SJCRH30 (cell line): Measurements from ENCODE around the gene TPH2. TPM values are rescaled to one million over a fixed set of nuclear protein-coding genes. Genes with fewer than 3 reads are reported as not detected.

ENCODE experiments used
- DNase-seq, 2 experiments: peaks; one replicate each; pipeline ENCODE4 v3.0.0-alpha.2; 2015 to 2020
- H3K27ac ChIP-seq: fragments of 250-450 bp; sonication (Bioruptor Pico); 2 replicates; pipeline ENCODE4 v1.5.1; 2020; ENCODE audit warnings: mild to moderate bottlenecking, moderate library complexity
- H3K27me3 ChIP-seq: fragments of 250-450 bp; sonication (Bioruptor Pico); 2 replicates; pipeline ENCODE4 v1.5.1; 2020; ENCODE audit warnings: mild to moderate bottlenecking, moderate library complexity
- H3K36me3 ChIP-seq: fragments of 250-450 bp; sonication (Bioruptor Pico); 2 replicates; pipeline ENCODE4 v1.5.1; 2020; ENCODE audit warnings: mild to moderate bottlenecking, moderate library complexity
- H3K4me1 ChIP-seq: fragments of 250-450 bp; sonication (Bioruptor Pico); 2 replicates; pipeline ENCODE4 v1.5.1; 2020; ENCODE audit warnings: mild to moderate bottlenecking, moderate library complexity
- H3K4me3 ChIP-seq: fragments of 250-450 bp; sonication (Bioruptor Pico); 2 replicates; pipeline ENCODE4 v1.5.1; 2020; ENCODE audit warnings: mild to moderate bottlenecking, moderate library complexity
- H3K9me3 ChIP-seq: fragments of 250-450 bp; sonication (Bioruptor Pico); replicated peaks from 2 replicates; pipeline ENCODE4 v1.5.1; 2020; ENCODE audit warnings: mild to moderate bottlenecking, moderate library complexity
- total RNA-seq: library from RNA; depleted of rRNA; stranded (reverse); fragments of >200 nt; shearing (Covaris generic); gene quantifications from 2 replicates; pipeline ENCODE4 v1.2.3, GENCODE V29; 2014; rRNA removed

TPH2 gene
- total RNA-seq: not detected in 2 replicates

GRCh38 chr12:71938728-71939385 is at the start of gene TPH2:
TSS of gene TPH2 (plus strand) at chr12:71938845. CDS start at chr12:71938987, 142 bp downstream.
- Histone ChIP-seq H3K9me3 (no peaks in the 10 kb centered on the region), H3K36me3 (no peaks in the 10 kb centered on the region), H3K27me3 (no peaks in the 10 kb centered on the region), H3K4me1 (no peaks in the 10 kb centered on the region), H3K27ac (no peak within 1 kb of the TSS), H3K4me3 (no peak within 1 kb of the TSS)
- peak; percentile 81 to 89 for DNase-seq

- no peak for DNase-seq
- no peak overlapping the region for H3K27ac ChIP-seq
- peaks cover 15% of the 10 kb centered on the region; the same call in 1 of the 2 replicates for H3K36me3 ChIP-seq
- H3K4me3 ChIP-seq: no peak overlapping the region
- H3K27me3 ChIP-seq: no peaks in the 10 kb centered on the region
- H3K4me1 ChIP-seq: no peaks in the 10 kb centered on the region
- H3K9me3 ChIP-seq: no peaks in the 10 kb centered on the region
These were observed 48.2 kb upstream of the TPH2 start for GRCh38 chr12:71890475-71890874.

DNA sequence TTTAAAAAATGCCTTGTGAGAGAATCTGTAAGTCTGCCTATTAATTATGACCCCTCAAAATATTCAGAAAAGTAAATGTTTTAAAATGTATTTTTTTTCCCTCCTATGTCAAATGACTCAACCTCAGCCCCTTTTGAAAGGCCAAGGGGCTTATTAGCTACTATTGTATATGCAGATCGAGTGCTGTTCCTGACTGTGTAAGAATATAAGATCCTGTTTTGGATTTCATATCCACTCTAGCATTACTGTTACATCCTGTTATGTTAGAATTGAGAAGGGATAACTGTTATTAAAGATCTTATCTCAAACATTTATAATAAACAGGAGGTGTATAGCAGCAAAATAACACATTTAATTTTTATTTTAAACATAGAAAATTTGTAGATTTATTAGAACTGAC is 46.6 kb upstream of the TPH2 start:
- Histone ChIP-seq H3K4me3 (no peak overlapping the region), H3K4me1 (no peaks in the 10 kb centered on the region), H3K27me3 (no peaks in the 10 kb centered on the region), H3K27ac (no peak overlapping the region), H3K9me3 (no peaks in the 10 kb centered on the region), H3K36me3 (peaks cover 19% of the 10 kb centered on the region)
- DNase-seq: no peak

- no peak overlapping the region for H3K4me3 ChIP-seq
- H3K9me3 ChIP-seq: no peaks in the 10 kb centered on the region
- DNase-seq: no peak
- H3K27ac ChIP-seq: no peak overlapping the region
- H3K36me3 ChIP-seq: peaks cover 38% of the 10 kb centered on the region
- H3K27me3 ChIP-seq: no peaks in the 10 kb centered on the region
- no peaks in the 10 kb centered on the region for H3K4me1 ChIP-seq
These were observed 42.3 kb upstream of the TPH2 start for GRCh38 chr12:71896205-71896882.

- Histone ChIP-seq H3K4me3 (no peak overlapping the region), H3K4me1 (no peaks in the 10 kb centered on the region), H3K36me3 (peaks cover 36% of the 10 kb centered on the region), H3K27me3 (no peaks in the 10 kb centered on the region), H3K27ac (no peak overlapping the region), H3K9me3 (no peaks in the 10 kb centered on the region)
- peak in 1 of 2 experiments; percentile 3 for DNase-seq
These were observed 38.6 kb upstream of the TPH2 start for GRCh38 chr12:71900091-71900490.

GRCh38 chr12:71904629-71905028 is 34.0 kb upstream of the TPH2 start:
- H3K27ac ChIP-seq: no peak overlapping the region
- H3K27me3 ChIP-seq: no peaks in the 10 kb centered on the region
- no peak for DNase-seq
- H3K9me3 ChIP-seq: no peaks in the 10 kb centered on the region
- peaks cover 35% of the 10 kb centered on the region for H3K36me3 ChIP-seq
- H3K4me3 ChIP-seq: no peak overlapping the region
- H3K4me1 ChIP-seq: no peaks in the 10 kb centered on the region

GRCh38 chr12:71935594-71935993 is 3.1 kb upstream of the TPH2 start:
- H3K27ac ChIP-seq: no peak overlapping the region
- no peaks in the 10 kb centered on the region for H3K4me1 ChIP-seq
- H3K36me3 ChIP-seq: no peaks in the 10 kb centered on the region
- no peaks in the 10 kb centered on the region for H3K9me3 ChIP-seq
- H3K4me3 ChIP-seq: no peak overlapping the region
- no peaks in the 10 kb centered on the region for H3K27me3 ChIP-seq
- no peak for DNase-seq

DNA sequence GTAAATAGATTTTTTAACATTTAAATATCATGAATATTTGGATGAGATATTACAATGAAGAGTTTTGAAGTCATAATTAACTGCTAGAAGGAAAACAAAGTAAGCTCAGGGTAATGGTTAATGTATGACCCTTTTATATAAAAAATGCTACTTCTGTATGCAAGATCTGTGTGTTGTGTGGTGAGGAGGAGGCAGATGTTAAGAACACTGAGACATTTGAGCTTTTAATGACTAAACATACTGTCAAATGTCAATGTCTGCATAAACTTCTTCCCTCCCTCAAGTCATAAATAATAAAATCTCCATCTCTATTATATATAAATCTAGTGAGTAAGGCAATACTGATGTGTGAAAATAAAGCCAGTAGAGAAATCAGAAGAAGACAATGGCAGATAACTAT is 1.4 kb downstream of the TPH2 start:
- no peaks in the 10 kb centered on the region for H3K9me3 ChIP-seq
- H3K27me3 ChIP-seq: no peaks in the 10 kb centered on the region
- no peak for DNase-seq
- H3K4me3 ChIP-seq: no peak overlapping the region
- H3K4me1 ChIP-seq: no peaks in the 10 kb centered on the region
- no peaks in the 10 kb centered on the region for H3K36me3 ChIP-seq
- H3K27ac ChIP-seq: no peak overlapping the region

DNA sequence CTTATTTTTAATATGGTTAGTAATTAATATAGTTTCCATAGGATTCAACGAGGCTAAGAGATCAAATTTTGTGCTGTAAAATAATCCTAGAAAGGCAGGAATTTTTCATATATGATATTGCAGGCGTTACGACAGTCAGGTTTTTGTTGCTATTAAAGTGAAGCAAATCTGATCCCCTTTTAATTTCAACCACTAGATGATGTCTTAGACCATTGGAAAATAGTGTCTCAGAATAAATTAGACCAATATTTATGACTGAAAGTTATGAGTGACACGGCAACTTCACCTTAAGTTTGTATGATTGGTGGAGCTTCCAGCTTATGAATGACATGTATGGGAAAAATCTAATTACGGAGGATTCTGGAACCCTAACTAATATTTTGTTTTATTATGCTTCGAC is 2.5 kb downstream of the TPH2 start:
- no peaks in the 10 kb centered on the region for H3K36me3 ChIP-seq
- H3K4me3 ChIP-seq: no peak overlapping the region
- no peaks in the 10 kb centered on the region for H3K27me3 ChIP-seq
- DNase-seq: no peak
- H3K9me3 ChIP-seq: no peaks in the 10 kb centered on the region
- H3K27ac ChIP-seq: no peak overlapping the region
- H3K4me1 ChIP-seq: no peaks in the 10 kb centered on the region

GRCh38 chr12:71942259-71942658 is 3.6 kb downstream of the TPH2 start:
- H3K27ac ChIP-seq: no peak overlapping the region
- no peaks in the 10 kb centered on the region for H3K27me3 ChIP-seq
- H3K9me3 ChIP-seq: no peaks in the 10 kb centered on the region
- no peak for DNase-seq
- H3K4me3 ChIP-seq: no peak overlapping the region
- H3K36me3 ChIP-seq: no peaks in the 10 kb centered on the region
- no peaks in the 10 kb centered on the region for H3K4me1 ChIP-seq

DNA sequence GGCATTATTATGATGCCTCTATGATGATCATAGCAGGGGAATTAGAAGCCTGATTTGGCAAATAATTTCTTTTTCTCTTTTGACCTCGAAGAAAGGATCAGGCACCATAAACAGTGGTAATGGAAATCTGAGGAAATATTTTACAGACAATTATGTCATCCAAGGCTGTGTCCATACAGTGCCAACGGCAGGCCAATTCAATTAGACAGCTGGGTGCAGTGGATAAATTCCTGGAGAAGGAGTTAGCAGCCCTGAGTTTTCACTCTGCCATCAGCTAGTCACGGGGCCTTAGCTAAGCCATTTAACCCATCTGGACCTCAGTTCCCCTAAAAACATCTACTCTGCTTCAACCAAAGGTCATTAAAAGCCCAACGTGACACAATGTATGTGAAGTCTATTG is 4.1 kb downstream of the TPH2 start:
- Histone ChIP-seq H3K4me3 (no peak overlapping the region), H3K27me3 (no peaks in the 10 kb centered on the region), H3K36me3 (no peaks in the 10 kb centered on the region), H3K4me1 (no peaks in the 10 kb centered on the region), H3K9me3 (no peaks in the 10 kb centered on the region), H3K27ac (no peak overlapping the region)
- no peak for DNase-seq

GRCh38 chr12:71945121-71945520 is 6.5 kb downstream of the TPH2 start:
- Histone ChIP-seq H3K4me3 (no peak overlapping the region), H3K4me1 (no peaks in the 10 kb centered on the region), H3K27ac (no peak overlapping the region), H3K9me3 (no peaks in the 10 kb centered on the region), H3K27me3 (no peaks in the 10 kb centered on the region), H3K36me3 (no peaks in the 10 kb centered on the region)
- DNase-seq: no peak

DNA sequence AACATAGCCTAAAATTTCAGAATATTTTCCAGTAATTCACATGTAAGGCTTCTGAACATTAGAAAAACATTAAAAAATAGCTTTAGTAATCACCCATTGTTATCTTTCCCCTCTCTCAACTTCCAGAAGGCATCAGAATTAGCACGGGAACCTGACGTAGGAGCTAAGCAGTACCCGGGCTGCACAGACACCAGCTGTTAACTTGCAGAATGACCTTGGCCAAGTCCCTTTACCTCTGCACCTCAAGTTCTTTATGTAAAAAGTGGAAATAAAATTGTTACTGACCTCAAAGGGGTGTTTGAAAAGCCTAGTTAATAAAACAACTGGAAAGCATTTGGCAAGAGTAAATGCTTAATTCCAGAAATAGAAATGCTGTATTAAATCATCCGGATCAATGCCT is 7.2 kb downstream of the TPH2 start:
- Histone ChIP-seq H3K9me3 (no peaks in the 10 kb centered on the region), H3K36me3 (no peaks in the 10 kb centered on the region), H3K27me3 (no peaks in the 10 kb centered on the region), H3K4me1 (no peaks in the 10 kb centered on the region), H3K4me3 (no peak overlapping the region), H3K27ac (no peak overlapping the region)
- DNase-seq: no peak

GRCh38 chr12:71947645-71948105 is 9.0 kb downstream of the TPH2 start:
- H3K9me3 ChIP-seq: no peaks in the 10 kb centered on the region

GRCh38 chr12:71948390-71948789 is 9.7 kb downstream of the TPH2 start:
- H3K27ac ChIP-seq: no peak overlapping the region
- no peaks in the 10 kb centered on the region for H3K36me3 ChIP-seq
- H3K9me3 ChIP-seq: no peaks in the 10 kb centered on the region
- H3K4me1 ChIP-seq: no peaks in the 10 kb centered on the region
- H3K27me3 ChIP-seq: no peaks in the 10 kb centered on the region
- H3K4me3 ChIP-seq: no peak overlapping the region
- no peak for DNase-seq

More at GRCh38 chr12:71947645-71948105, 9.0 kb downstream of the TPH2 start:
- H3K4me3 ChIP-seq: no peak overlapping the region
- no peaks in the 10 kb centered on the region for H3K36me3 ChIP-seq
- no peaks in the 10 kb centered on the region for H3K27me3 ChIP-seq
- no peak for DNase-seq
- no peaks in the 10 kb centered on the region for H3K4me1 ChIP-seq
- no peak overlapping the region for H3K27ac ChIP-seq

- H3K27ac ChIP-seq: no peak overlapping the region
- no peaks in the 10 kb centered on the region for H3K4me1 ChIP-seq
- DNase-seq: no peak
- no peaks in the 10 kb centered on the region for H3K36me3 ChIP-seq
- H3K4me3 ChIP-seq: no peak overlapping the region
- no peaks in the 10 kb centered on the region for H3K9me3 ChIP-seq
- no peaks in the 10 kb centered on the region for H3K27me3 ChIP-seq
These were observed 11.0 kb downstream of the TPH2 start for GRCh38 chr12:71949646-71950045.
